ENCODE results near the gene ADO.
"Not testable (repeated sequence)": the region's sequence is repeated elsewhere in the genome, so short reads cannot be mapped to it uniquely, and the experiment has no call there.

ADO gene

GRCh38 chr10:62804356-62805230 is at the start of gene ADO:
ADO (plus strand) TSS chr10:62804720; CDS start chr10:62805060, 340 bp downstream.
- peak; percentile 74 to 75 for DNase-seq (ENCODE audit: low read depth in 2 of 2)

GRCh38 chr10:62754963-62755362 is 49.6 kb upstream of the ADO start:
- DNase-seq (ENCODE audit: low read depth in 2 of 2) = no peak

- no peak for DNase-seq (ENCODE audit: low read depth in 2 of 2)
These were observed 48.6 kb upstream of the ADO start for GRCh38 chr10:62755662-62756653.

GRCh38 chr10:62759599-62760175 is 44.8 kb upstream of the ADO start:
- no peak for DNase-seq (ENCODE audit: low read depth in 2 of 2)

- no peak for DNase-seq (ENCODE audit: low read depth in 2 of 2)
These were observed 44.1 kb upstream of the ADO start for GRCh38 chr10:62760401-62760800.

GRCh38 chr10:62761115-62761514 is 43.4 kb upstream of the ADO start:
- no peak for DNase-seq (ENCODE audit: low read depth in 2 of 2)

GRCh38 chr10:62763155-62763554 is 41.4 kb upstream of the ADO start:
- DNase-seq (ENCODE audit: low read depth in 2 of 2) = no peak

- DNase-seq (ENCODE audit: low read depth in 2 of 2) = no peak
These were observed 40.5 kb upstream of the ADO start for GRCh38 chr10:62764011-62764410.

GRCh38 chr10:62765726-62766125 is 38.8 kb upstream of the ADO start:
- DNase-seq (ENCODE audit: low read depth in 2 of 2) = no peak

GRCh38 chr10:62766386-62766785 is 38.1 kb upstream of the ADO start:
- DNase-seq (ENCODE audit: low read depth in 2 of 2) = no peak

- no peak for DNase-seq (ENCODE audit: low read depth in 2 of 2)
These were observed 34.8 kb upstream of the ADO start for GRCh38 chr10:62769574-62770242.

- DNase-seq (ENCODE audit: low read depth in 2 of 2) = no peak
These were observed 32.1 kb upstream of the ADO start for GRCh38 chr10:62772186-62772974.

- DNase-seq (ENCODE audit: low read depth in 2 of 2) = no peak
These were observed 26.4 kb upstream of the ADO start for GRCh38 chr10:62778125-62778524.

GRCh38 chr10:62779487-62780248 is 24.9 kb upstream of the ADO start:
- peak; percentile 76 to 81 for DNase-seq (ENCODE audit: low read depth in 2 of 2)

- not testable (repeated sequence) for DNase-seq (ENCODE audit: low read depth in 2 of 2)
These were observed 20.0 kb upstream of the ADO start for GRCh38 chr10:62784537-62784936.

- DNase-seq (ENCODE audit: low read depth in 2 of 2) = not testable (repeated sequence)
These were observed 16.2 kb upstream of the ADO start for GRCh38 chr10:62788285-62788684.

- DNase-seq (ENCODE audit: low read depth in 2 of 2) = no peak
These were observed 15.6 kb upstream of the ADO start for GRCh38 chr10:62788861-62789467.

- no peak for DNase-seq (ENCODE audit: low read depth in 2 of 2)
These were observed 14.4 kb upstream of the ADO start for GRCh38 chr10:62790019-62790555.

GRCh38 chr10:62790571-62790970 is 13.9 kb upstream of the ADO start:
- no peak for DNase-seq (ENCODE audit: low read depth in 2 of 2)
